ENCODE data around the gene GTF2F2. TPM values are rescaled to one million over a fixed set of nuclear protein-coding genes. Genes with fewer than 3 reads are reported as not detected.

Gene GTF2F2
- total and polyA plus RNA-seq, 3 donors from 2014 or later = 19.0 to 29.9 (median 28.1) TPM

- Histone ChIP-seq H3K36me3 (ENCODE audit: low read depth, missing control alignments) (no peaks in the 10 kb centered on the region), H3K4me1 (peaks cover 6% of the 10 kb centered on the region), H3K27me3 (no peaks in the 10 kb centered on the region), H3K4me3 (no peak overlapping the region), H3K27ac (no peak overlapping the region), H3K9me3 (no peaks in the 10 kb centered on the region)
- DNase-seq = no peak
- intact Hi-C loops (cut with DNase I; ENCODE audit: low total_unique reads) = no loop called here
- TF ChIP-seq POLR2A (IDR thresholded peaks at IDR 0.05) (no peak), CTCF (IDR thresholded peaks at IDR 0.05) (no peak)
These were observed 86.0 kb downstream of the GTF2F2 start for GRCh38 chr13:45206340-45206739.

GRCh38 chr13:45207319-45207718 is 87.0 kb downstream of the GTF2F2 start:
- intact Hi-C loops (cut with DNase I; ENCODE audit: low total_unique reads) = no loop called here
- Histone ChIP-seq H3K9me3 (no peaks in the 10 kb centered on the region), H3K27me3 (no peaks in the 10 kb centered on the region), H3K4me3 (no peak overlapping the region), H3K27ac (no peak overlapping the region), H3K4me1 (peaks cover 6% of the 10 kb centered on the region), H3K36me3 (ENCODE audit: low read depth, missing control alignments) (no peaks in the 10 kb centered on the region)
- WGBS, 2 donors = 60 to 74% methylated on average over 4 of the region's 4 CpGs
- TF ChIP-seq CTCF (IDR thresholded peaks at IDR 0.05) (no peak), POLR2A (IDR thresholded peaks at IDR 0.05) (no peak)
- no peak for DNase-seq

- Histone ChIP-seq H3K9me3 (no peaks in the 10 kb centered on the region), H3K4me3 (no peak overlapping the region), H3K4me1 (peaks cover 6% of the 10 kb centered on the region), H3K27ac (no peak overlapping the region), H3K36me3 (ENCODE audit: low read depth, missing control alignments) (no peaks in the 10 kb centered on the region), H3K27me3 (no peaks in the 10 kb centered on the region)
- no peak for DNase-seq
- intact Hi-C loops (cut with DNase I; ENCODE audit: low total_unique reads) = no loop called here
- WGBS, 2 donors = 73 to 92% methylated on average over 2 of the region's 2 CpGs
- TF ChIP-seq CTCF (IDR thresholded peaks at IDR 0.05) (no peak), POLR2A (IDR thresholded peaks at IDR 0.05) (no peak)
These were observed 87.8 kb downstream of the GTF2F2 start for GRCh38 chr13:45208132-45208531.

GRCh38 chr13:45209229-45209628 is 88.9 kb downstream of the GTF2F2 start:
- H3K9me3 ChIP-seq = no peaks in the 10 kb centered on the region
- H3K36me3 ChIP-seq (ENCODE audit: low read depth, missing control alignments) = no peaks in the 10 kb centered on the region
- no peak for TF ChIP-seq POLR2A (IDR thresholded peaks at IDR 0.05)
- TF ChIP-seq CTCF (IDR thresholded peaks at IDR 0.05) = no peak
- no peak overlapping the region for H3K4me3 ChIP-seq
- intact Hi-C loops (cut with DNase I; ENCODE audit: low total_unique reads) = no loop called here
- no peak overlapping the region for H3K27ac ChIP-seq
- H3K4me1 ChIP-seq = peaks cover 6% of the 10 kb centered on the region
- no peak for DNase-seq
- no peaks in the 10 kb centered on the region for H3K27me3 ChIP-seq

DNA sequence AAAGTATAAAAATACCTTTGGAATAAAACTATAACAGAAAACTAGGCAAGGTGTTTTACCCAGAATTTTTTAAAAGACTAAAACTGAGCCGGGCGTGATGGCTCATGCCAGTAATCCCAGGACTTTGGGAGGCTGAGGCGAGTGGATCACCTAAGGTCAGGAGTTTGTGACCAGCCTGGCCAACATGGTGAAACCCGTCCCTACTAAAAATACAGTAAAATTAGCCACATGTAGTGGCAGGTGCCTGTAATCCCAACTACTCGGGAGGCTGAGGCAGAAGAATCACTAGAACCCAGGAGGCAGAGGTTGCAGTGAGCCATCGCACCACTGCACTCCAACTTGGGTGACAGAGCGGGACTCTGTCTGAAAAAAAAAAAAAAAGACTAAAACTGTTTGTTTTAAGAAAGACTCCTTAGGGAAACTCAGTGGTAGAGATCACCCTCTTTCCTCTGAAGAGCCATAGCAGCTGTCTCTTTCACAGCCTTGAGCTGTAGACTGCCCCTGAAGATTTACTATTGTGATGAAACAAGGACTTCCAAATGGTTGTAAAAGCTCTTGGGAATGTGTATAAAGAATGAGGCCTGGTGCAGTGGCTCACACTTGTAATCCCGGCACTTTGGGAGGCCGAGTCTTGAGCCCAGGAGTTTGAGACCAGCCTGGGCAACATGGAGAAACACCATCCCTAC is 95.2 kb downstream of the GTF2F2 start:
- no peak overlapping the region for H3K27ac ChIP-seq
- no peak for TF ChIP-seq CTCF (IDR thresholded peaks at IDR 0.05)
- TF ChIP-seq POLR2A (IDR thresholded peaks at IDR 0.05) = no peak
- no peaks in the 10 kb centered on the region for H3K27me3 ChIP-seq
- intact Hi-C loops (cut with DNase I; ENCODE audit: low total_unique reads) = no loop called here
- H3K4me3 ChIP-seq = no peak overlapping the region
- no peak for DNase-seq
- no peaks in the 10 kb centered on the region for H3K36me3 ChIP-seq (ENCODE audit: low read depth, missing control alignments)
- WGBS, 2 donors = 89 to 91% methylated on average over 9 of the region's 9 CpGs
- H3K4me1 ChIP-seq = no peaks in the 10 kb centered on the region
- H3K9me3 ChIP-seq = no peaks in the 10 kb centered on the region

Measured in testis (tissue), 3 donors.